SK-N-SH (cell line): ENCODE results near the gene LRP6. TPM values are rescaled to one million over a fixed set of nuclear protein-coding genes. Genes with fewer than 3 reads are reported as not detected.

Experiments
- CTCF ChIA-PET: fragments of 300-600, 350-600 bp; formaldehyde crosslinking; extraction: SDS; loops from one replicate; lab custom pipeline; 2021; lab: Yijun Ruan, JAX
- POLR2A ChIA-PET: fragments of 350-600 bp; sonication (Branson Sonifier 250); formaldehyde crosslinking; extraction: SDS; loops from one replicate; lab custom pipeline; 2020; ENCODE audit warnings: antibody characterized with exemption, inconsistent platforms; lab: Yijun Ruan, JAX
- DNase-seq: peaks from one replicate; pipeline ENCODE4 v3.0.0; 2012
- H2AFZ ChIP-seq: fragments of 200-600 bp; sonication (generic); 2 replicates; pipeline ENCODE4 v1.8.1; 2016; ENCODE audit warnings: antibody characterized with exemption, mild to moderate bottlenecking, low read depth
- H3F3A ChIP-seq: fragments of 200-600 bp; sonication (generic); replicated peaks from 2 replicates; pipeline ENCODE3; 2016; ENCODE audit warnings: antibody characterized with exemption, mild to moderate bottlenecking; ENCODE audit not compliant: insufficient read depth
- H3K27ac ChIP-seq, 2 experiments: fragments of 200-500 bp in 1 of 2; fragments of 200-600 bp in 1 of 2; sonication (Bioruptor generic) in 1 of 2; sonication (generic), shearing (Covaris generic) in 1 of 2; 2 replicates each; pipeline versions ENCODE4 v1.5.1 to v1.6.1; 2014 to 2016; ENCODE audit warnings: low read depth in 2 of 2, inconsistent platforms in 1 of 2, low read length in 1 of 2, mild to moderate bottlenecking in 1 of 2, mixed read lengths in 1 of 2
- H3K27me3 ChIP-seq: fragments of 200-600 bp; sonication (generic), shearing (Covaris generic); 2 replicates; pipeline ENCODE4 v1.6.1; 2016; ENCODE audit warnings: mixed run types; ENCODE audit not compliant: insufficient read depth
- H3K36me3 ChIP-seq, 2 experiments: fragments of 200-500 bp in 1 of 2; fragments of 200-600 bp in 1 of 2; sonication (Bioruptor generic) in 1 of 2; sonication (generic) in 1 of 2; replicated peaks in 1 of 2; 2 replicates each; pipeline versions ENCODE3 to v1.5.1; 2014 to 2016; ENCODE audit warnings: low read length in 1 of 2, mild to moderate bottlenecking in 1 of 2; ENCODE audit not compliant: insufficient read depth in 2 of 2, control insufficient read depth in 1 of 2
- H3K4me1 ChIP-seq, 2 experiments: fragments of 200-500 bp in 1 of 2; fragments of 200-600 bp in 1 of 2; sonication (Bioruptor generic) in 1 of 2; sonication (generic), shearing (Covaris generic) in 1 of 2; 2 replicates each; pipeline versions ENCODE4 v1.5.1 to v1.6.1; 2014 to 2016; ENCODE audit warnings: low read depth in 1 of 2, low read length in 1 of 2, mixed run types in 1 of 2; ENCODE audit not compliant: insufficient read depth in 2 of 2, control insufficient read depth in 1 of 2
- H3K4me2 ChIP-seq: fragments of 200-600 bp; sonication (generic), shearing (Covaris generic); 2 replicates; pipeline ENCODE4 v1.6.1; 2017; ENCODE audit warnings: mixed run types
- H3K4me3 ChIP-seq, 2 experiments: fragments of 200-500 bp in 1 of 2; fragments of 200-600 bp in 1 of 2; sonication (Bioruptor generic) in 1 of 2; sonication (generic), shearing (Covaris generic) in 1 of 2; 2 replicates each; pipeline versions ENCODE4 v1.5.1 to v1.8.1; 2014 to 2016; ENCODE audit warnings: low read depth in 2 of 2, inconsistent platforms in 1 of 2, low read length in 1 of 2, mild to moderate bottlenecking in 1 of 2, mixed read lengths in 1 of 2, moderate library complexity in 1 of 2
- H3K79me2 ChIP-seq: fragments of 200-600 bp; sonication (generic); 2 replicates; pipeline ENCODE4 v1.8.1; 2017; ENCODE audit warnings: mild to moderate bottlenecking; ENCODE audit not compliant: insufficient read depth
- H3K9ac ChIP-seq: fragments of 200-600 bp; sonication (generic); 2 replicates; pipeline ENCODE4 v1.6.1; 2017; ENCODE audit warnings: mixed run types
- H3K9me2 ChIP-seq: fragments of 200-600 bp; sonication (generic); 2 replicates; pipeline ENCODE4 v1.6.1; 2017; ENCODE audit warnings: mixed run types
- H3K9me3 ChIP-seq: fragments of 200-600 bp; sonication (generic); 2 replicates; pipeline ENCODE4 v1.6.1; 2017; ENCODE audit warnings: mixed run types, mild to moderate bottlenecking, moderate library complexity
- H4K20me1 ChIP-seq: fragments of 200-600 bp; sonication (generic); 2 replicates; pipeline ENCODE4 v1.6.1; 2017; ENCODE audit warnings: mild to moderate bottlenecking, mixed run types; ENCODE audit not compliant: insufficient read depth
- EZH2phosphoT487 ChIP-seq: fragments of 200-600 bp; sonication (generic); IDR thresholded peaks from 2 replicates; pipeline ENCODE4 v1.6.1; 2017; ENCODE audit warnings: low read depth, mixed run types, mild to moderate bottlenecking, antibody characterized with exemption, moderate library complexity, borderline replicate concordance
- FOSL2 ChIP-seq: IDR thresholded peaks from 2 replicates; pipeline ENCODE4 v1.4.0; 2012; ENCODE audit warnings: low read depth, mild to moderate bottlenecking, moderate library complexity, borderline replicate concordance
- FOXJ3 ChIP-seq: sonication (generic); formaldehyde crosslinking; IDR thresholded peaks from 2 replicates; pipeline ENCODE4 v1.5.1; 2020; ENCODE audit warnings: mild to moderate bottlenecking, missing genetic modification reagents
- RFX5 ChIP-seq: IDR thresholded peaks from 2 replicates; pipeline ENCODE4 v1.6.1; 2012; ENCODE audit warnings: mild to moderate bottlenecking, improper control_type of control experiment, low read length
- RXRA ChIP-seq: IDR thresholded peaks from 2 replicates; pipeline ENCODE4 v1.4.0; 2012; ENCODE audit warnings: low read depth, mild to moderate bottlenecking, borderline replicate concordance
- SIN3A ChIP-seq: IDR thresholded peaks from 2 replicates; pipeline ENCODE4 v1.6.1; 2012; ENCODE audit warnings: low read depth, mild to moderate bottlenecking, low read length, moderate library complexity, borderline replicate concordance
- SMC3 ChIP-seq: IDR thresholded peaks from 2 replicates; pipeline ENCODE4 v1.6.1; 2012; ENCODE audit warnings: low read depth, low read length, improper control_type of control experiment
- TAF1 ChIP-seq: IDR thresholded peaks from 2 replicates; pipeline ENCODE4 v1.6.1; 2012; ENCODE audit warnings: low read depth, mild to moderate bottlenecking, low read length, moderate library complexity, borderline replicate concordance
- TEAD4 ChIP-seq: IDR thresholded peaks from 2 replicates; pipeline ENCODE4 v1.4.0; 2012; ENCODE audit warnings: mild to moderate bottlenecking, borderline replicate concordance; ENCODE audit not compliant: insufficient read depth
- WGBS: methylation state at CpG from one replicate; pipeline ENCODE4 v1.1.6; 2017; ENCODE audit warnings: low lambda C conversion rate; 5-methylcytosine and 5-hydroxymethylcytosine counted together
- polyA plus RNA-seq, 3 experiments: library from polyadenylated mRNA; depleted of rRNA; stranded (reverse); fragments of >200 nt; gene quantifications; 2 replicates each; pipeline ENCODE4 v1.2.3, GENCODE V29; 2012
- TF ChIP-seq, protein P1 (sequence below): fragments of 150-350 bp; IDR thresholded peaks from 2 replicates; pipeline ENCODE4 v1.6.1; 2016; ENCODE audit warnings: mild to moderate bottlenecking, low read depth, low read length
- TF ChIP-seq, protein P2 (sequence below): IDR thresholded peaks from 2 replicates; pipeline ENCODE4 v1.4.0; 2012; ENCODE audit warnings: low read depth, borderline replicate concordance
- TF ChIP-seq, protein P3 (sequence below): fragments of 150-350 bp; IDR thresholded peaks from 2 replicates; pipeline ENCODE4 v1.6.1; 2017; ENCODE audit warnings: antibody characterized with exemption, low read length, low read depth, borderline replicate concordance
- TF ChIP-seq, protein P4 (sequence below): IDR thresholded peaks from 2 replicates; pipeline ENCODE4 v1.4.0; 2012; ENCODE audit warnings: low read depth, borderline replicate concordance
- TF ChIP-seq, protein P5 (sequence below): fragments of 200-600 bp; sonication (generic); IDR thresholded peaks from 2 replicates; pipeline ENCODE4 v1.6.1; 2017; ENCODE audit warnings: antibody characterized with exemption, mild to moderate bottlenecking, moderate library complexity

LRP6 gene
- polyA plus RNA-seq, 1 of the 3 experiments (the other 2 are of a cell fraction): 13.7 TPM

DNA sequence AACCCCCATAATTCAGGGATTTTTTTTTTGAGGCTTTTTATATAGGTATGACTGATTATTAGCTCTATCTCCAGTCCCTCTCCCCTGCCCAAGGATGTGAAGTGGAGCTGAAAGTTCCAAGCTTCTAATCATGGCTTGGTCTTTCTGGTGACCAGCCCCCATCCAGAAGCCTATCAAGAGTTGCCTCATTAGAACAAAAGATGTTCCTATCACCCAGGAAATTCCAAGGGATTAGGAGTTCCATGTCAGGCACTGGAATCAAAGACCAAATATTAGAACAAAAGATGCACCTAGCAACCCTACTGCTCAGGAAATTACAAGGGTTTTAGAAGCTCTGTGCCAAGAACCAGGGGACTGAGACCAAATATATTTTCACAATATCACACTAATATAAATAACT, 29.9 kb downstream of the LRP6 start:
- POLR2A ChIA-PET: no interaction called here
- H3F3A ChIP-seq: no peaks in the 10 kb centered on the region
- H3K9me3 ChIP-seq: no peaks in the 10 kb centered on the region
- no peak overlapping the region for H3K27ac ChIP-seq
- H3K4me3 ChIP-seq: no peak overlapping the region
- H3K4me1 ChIP-seq: peaks cover 0 to 14% of the 10 kb centered on the region in 2 experiments; a peak in 2 of 4 replicates
- CTCF ChIA-PET: interaction anchor here (0.9 to 1.1 kb wide), 2 partner anchors 30 to 96 kb away, joined by 3 to 4 read pairs; partner anchors contain the start of gene LRP6
- peaks cover 18% of the 10 kb centered on the region for H4K20me1 ChIP-seq
- peaks cover 0 to 13% of the 10 kb centered on the region in 2 experiments for H3K36me3 ChIP-seq
- H2AFZ ChIP-seq: no peak overlapping the region
- DNase-seq: no peak
- no peaks in the 10 kb centered on the region for H3K9me2 ChIP-seq
- no peak overlapping the region for H3K9ac ChIP-seq
- TF ChIP-seq, protein P1, sequence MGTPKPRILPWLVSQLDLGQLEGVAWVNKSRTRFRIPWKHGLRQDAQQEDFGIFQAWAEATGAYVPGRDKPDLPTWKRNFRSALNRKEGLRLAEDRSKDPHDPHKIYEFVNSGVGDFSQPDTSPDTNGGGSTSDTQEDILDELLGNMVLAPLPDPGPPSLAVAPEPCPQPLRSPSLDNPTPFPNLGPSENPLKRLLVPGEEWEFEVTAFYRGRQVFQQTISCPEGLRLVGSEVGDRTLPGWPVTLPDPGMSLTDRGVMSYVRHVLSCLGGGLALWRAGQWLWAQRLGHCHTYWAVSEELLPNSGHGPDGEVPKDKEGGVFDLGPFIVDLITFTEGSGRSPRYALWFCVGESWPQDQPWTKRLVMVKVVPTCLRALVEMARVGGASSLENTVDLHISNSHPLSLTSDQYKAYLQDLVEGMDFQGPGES: no peak
- TF ChIP-seq, protein P2, sequence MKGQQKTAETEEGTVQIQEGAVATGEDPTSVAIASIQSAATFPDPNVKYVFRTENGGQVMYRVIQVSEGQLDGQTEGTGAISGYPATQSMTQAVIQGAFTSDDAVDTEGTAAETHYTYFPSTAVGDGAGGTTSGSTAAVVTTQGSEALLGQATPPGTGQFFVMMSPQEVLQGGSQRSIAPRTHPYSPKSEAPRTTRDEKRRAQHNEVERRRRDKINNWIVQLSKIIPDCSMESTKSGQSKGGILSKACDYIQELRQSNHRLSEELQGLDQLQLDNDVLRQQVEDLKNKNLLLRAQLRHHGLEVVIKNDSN: no peak
- TF ChIP-seq TAF1 (no peak), FOXJ3 (CRISPR knock-in tag) (no peak), EZH2phosphoT487 (no peak), RXRA (no peak), TEAD4 (no peak), SIN3A (no peak)
- TF ChIP-seq, protein P3, sequence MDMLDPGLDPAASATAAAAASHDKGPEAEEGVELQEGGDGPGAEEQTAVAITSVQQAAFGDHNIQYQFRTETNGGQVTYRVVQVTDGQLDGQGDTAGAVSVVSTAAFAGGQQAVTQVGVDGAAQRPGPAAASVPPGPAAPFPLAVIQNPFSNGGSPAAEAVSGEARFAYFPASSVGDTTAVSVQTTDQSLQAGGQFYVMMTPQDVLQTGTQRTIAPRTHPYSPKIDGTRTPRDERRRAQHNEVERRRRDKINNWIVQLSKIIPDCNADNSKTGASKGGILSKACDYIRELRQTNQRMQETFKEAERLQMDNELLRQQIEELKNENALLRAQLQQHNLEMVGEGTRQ: no peak
- TF ChIP-seq, protein P4, sequence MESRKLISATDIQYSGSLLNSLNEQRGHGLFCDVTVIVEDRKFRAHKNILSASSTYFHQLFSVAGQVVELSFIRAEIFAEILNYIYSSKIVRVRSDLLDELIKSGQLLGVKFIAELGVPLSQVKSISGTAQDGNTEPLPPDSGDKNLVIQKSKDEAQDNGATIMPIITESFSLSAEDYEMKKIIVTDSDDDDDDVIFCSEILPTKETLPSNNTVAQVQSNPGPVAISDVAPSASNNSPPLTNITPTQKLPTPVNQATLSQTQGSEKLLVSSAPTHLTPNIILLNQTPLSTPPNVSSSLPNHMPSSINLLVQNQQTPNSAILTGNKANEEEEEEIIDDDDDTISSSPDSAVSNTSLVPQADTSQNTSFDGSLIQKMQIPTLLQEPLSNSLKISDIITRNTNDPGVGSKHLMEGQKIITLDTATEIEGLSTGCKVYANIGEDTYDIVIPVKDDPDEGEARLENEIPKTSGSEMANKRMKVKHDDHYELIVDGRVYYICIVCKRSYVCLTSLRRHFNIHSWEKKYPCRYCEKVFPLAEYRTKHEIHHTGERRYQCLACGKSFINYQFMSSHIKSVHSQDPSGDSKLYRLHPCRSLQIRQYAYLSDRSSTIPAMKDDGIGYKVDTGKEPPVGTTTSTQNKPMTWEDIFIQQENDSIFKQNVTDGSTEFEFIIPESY: no peak
- no peaks in the 10 kb centered on the region for H3K27me3 ChIP-seq
- H3K79me2 ChIP-seq: peaks cover 98% of the 10 kb centered on the region
- no peak overlapping the region for H3K4me2 ChIP-seq

DNA sequence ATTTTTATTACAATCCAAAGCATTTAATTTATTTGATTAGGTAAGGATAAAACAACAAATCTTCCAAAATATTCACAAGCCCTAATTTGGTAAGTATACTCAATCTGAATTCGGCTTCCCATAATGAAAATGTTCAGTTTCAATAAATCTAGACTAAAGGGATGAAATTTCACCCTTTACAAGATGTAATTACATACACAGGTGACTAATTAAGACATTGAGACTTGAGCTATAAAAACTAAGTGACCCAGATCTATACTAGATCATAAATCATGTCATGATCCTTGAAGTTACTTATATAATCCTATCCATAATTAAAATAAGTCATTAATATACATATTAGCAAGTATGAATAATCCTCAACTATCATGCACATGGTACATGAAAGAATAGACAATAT, 36.6 kb downstream of the LRP6 start:
- Histone ChIP-seq H3K4me2 (no peak overlapping the region), H3K27ac (peak overlapping the region in 1 of 2 experiments; percentile 80; a peak in 2 of 4 replicates), H3K4me1 (peaks cover 19 to 20% of the 10 kb centered on the region in 2 experiments; a peak in 3 of 4 replicates), H3K9ac (no peak overlapping the region), H3F3A (peaks cover 14% of the 10 kb centered on the region), H3K27me3 (no peaks in the 10 kb centered on the region), H3K9me3 (no peaks in the 10 kb centered on the region), H3K79me2 (peaks cover 98% of the 10 kb centered on the region), H4K20me1 (peaks cover 49% of the 10 kb centered on the region), H3K9me2 (no peaks in the 10 kb centered on the region), H2AFZ (no peak overlapping the region), H3K4me3 (no peak overlapping the region), H3K36me3 (peaks cover 0 to 4% of the 10 kb centered on the region in 2 experiments)
- POLR2A ChIA-PET: interaction anchor here (1.0 to 3.1 kb wide), 2 partner anchors 37 to 120 kb away, joined by 3 to 13 read pairs; partner anchors contain the start of genes LRP6 and MANSC1
- CTCF ChIA-PET: interaction anchor here (0.5 to 1.7 kb wide), 4 partner anchors 9 to 506 kb away, joined by 3 to 8 read pairs (median 4); no protein-coding TSS in a partner anchor
- DNase-seq: no peak
- no peak for TF ChIP-seq RFX5
- no peak for TF ChIP-seq SMC3
- TF ChIP-seq, protein P5, sequence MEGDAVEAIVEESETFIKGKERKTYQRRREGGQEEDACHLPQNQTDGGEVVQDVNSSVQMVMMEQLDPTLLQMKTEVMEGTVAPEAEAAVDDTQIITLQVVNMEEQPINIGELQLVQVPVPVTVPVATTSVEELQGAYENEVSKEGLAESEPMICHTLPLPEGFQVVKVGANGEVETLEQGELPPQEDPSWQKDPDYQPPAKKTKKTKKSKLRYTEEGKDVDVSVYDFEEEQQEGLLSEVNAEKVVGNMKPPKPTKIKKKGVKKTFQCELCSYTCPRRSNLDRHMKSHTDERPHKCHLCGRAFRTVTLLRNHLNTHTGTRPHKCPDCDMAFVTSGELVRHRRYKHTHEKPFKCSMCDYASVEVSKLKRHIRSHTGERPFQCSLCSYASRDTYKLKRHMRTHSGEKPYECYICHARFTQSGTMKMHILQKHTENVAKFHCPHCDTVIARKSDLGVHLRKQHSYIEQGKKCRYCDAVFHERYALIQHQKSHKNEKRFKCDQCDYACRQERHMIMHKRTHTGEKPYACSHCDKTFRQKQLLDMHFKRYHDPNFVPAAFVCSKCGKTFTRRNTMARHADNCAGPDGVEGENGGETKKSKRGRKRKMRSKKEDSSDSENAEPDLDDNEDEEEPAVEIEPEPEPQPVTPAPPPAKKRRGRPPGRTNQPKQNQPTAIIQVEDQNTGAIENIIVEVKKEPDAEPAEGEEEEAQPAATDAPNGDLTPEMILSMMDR: no peak
- TF ChIP-seq FOSL2: no peak
- 76% methylated on average over 1 of the region's 1 CpG for WGBS
